ENCODE data around the gene PRDM1.
A peak's percentile ranks its signal among the peaks of the same experiment; 100 is the strongest.

PRDM1 gene

GRCh38 chr6:106132153-106132698 lies 46.1 kb downstream of the PRDM1 start:
- no peak overlapping the region for H3K4me3 ChIP-seq (ENCODE audit: control insufficient read depth, low read depth, low read length)
- TF ChIP-seq CTCF (conservative IDR thresholded peaks at IDR 0.05; ENCODE audit: control insufficient read depth, insufficient read depth, low read depth, low read length), result no peak
- DNase-seq (ENCODE audit: low read depth), result no peak

DNA sequence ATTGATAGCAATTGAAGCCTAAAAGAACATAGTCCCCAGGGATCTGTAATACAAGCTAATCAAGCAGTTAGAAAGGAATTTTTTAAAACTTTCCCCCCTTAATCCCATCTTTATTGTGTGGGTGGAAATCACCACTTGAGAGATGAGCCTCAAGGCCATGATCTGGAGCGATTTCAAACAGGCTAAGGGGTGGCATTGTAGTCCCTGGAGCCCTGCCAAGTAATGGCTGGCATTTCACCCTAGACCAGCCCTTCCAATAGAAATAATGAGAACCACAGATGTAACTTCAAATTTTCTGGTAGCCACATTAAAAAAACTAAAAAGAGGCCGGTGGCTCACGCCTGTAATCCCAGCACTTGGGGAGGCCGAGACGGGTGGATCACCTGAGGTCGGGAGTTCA lies 46.9 kb downstream of the PRDM1 start:
- no peak overlapping the region for H3K4me3 ChIP-seq (ENCODE audit: control insufficient read depth, low read depth, low read length)
- TF ChIP-seq CTCF (conservative IDR thresholded peaks at IDR 0.05; ENCODE audit: control insufficient read depth, insufficient read depth, low read depth, low read length), result no peak
- DNase-seq (ENCODE audit: low read depth), result no peak

- no peak for TF ChIP-seq CTCF (conservative IDR thresholded peaks at IDR 0.05; ENCODE audit: control insufficient read depth, insufficient read depth, low read depth, low read length)
- DNase-seq (ENCODE audit: low read depth), result no peak
- no peak overlapping the region for H3K4me3 ChIP-seq (ENCODE audit: control insufficient read depth, low read depth, low read length)
These were observed 48.1 kb downstream of the PRDM1 start for GRCh38 chr6:106134087-106134770.

- no peak for TF ChIP-seq CTCF (conservative IDR thresholded peaks at IDR 0.05; ENCODE audit: control insufficient read depth, insufficient read depth, low read depth, low read length)
- DNase-seq (ENCODE audit: low read depth), result peak; percentile 63
These were observed 48.9 kb downstream of the PRDM1 start for GRCh38 chr6:106134906-106135634.

GRCh38 chr6:106135911-106136571 lies 49.9 kb downstream of the PRDM1 start:
- TF ChIP-seq CTCF (conservative IDR thresholded peaks at IDR 0.05; ENCODE audit: control insufficient read depth, insufficient read depth, low read depth, low read length), result no peak
- DNase-seq (ENCODE audit: low read depth), result no peak
- no peak overlapping the region for H3K4me3 ChIP-seq (ENCODE audit: control insufficient read depth, low read depth, low read length)

More at GRCh38 chr6:106134906-106135634, 48.9 kb downstream of the PRDM1 start:
- H3K4me3 ChIP-seq (ENCODE audit: control insufficient read depth, low read depth, low read length), result no peak overlapping the region

DNA sequence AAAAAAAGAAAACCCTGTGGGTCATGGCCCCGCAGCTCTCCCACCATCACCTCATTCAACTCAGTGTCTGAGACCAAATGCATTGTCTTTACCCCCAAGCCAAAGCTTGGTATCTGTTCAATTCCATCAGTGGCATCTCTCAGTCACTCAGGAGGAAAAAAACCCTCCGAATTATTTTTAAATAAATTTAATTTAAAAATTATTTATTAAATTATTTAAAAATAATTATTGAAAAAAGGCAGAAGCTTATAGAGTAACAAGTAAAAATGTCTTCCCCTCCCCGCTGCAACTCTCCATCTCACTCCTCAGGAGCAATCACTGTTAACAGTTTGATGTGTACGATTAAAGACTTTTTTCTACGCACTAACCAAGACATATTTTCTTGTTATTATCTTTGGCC lies 50.7 kb downstream of the PRDM1 start:
- no peak overlapping the region for H3K4me3 ChIP-seq (ENCODE audit: control insufficient read depth, low read depth, low read length)
- TF ChIP-seq CTCF (conservative IDR thresholded peaks at IDR 0.05; ENCODE audit: control insufficient read depth, insufficient read depth, low read depth, low read length), result no peak
- no peak for DNase-seq (ENCODE audit: low read depth)

Measured in fibroblast of mammary gland (primary cell).